Neuron (in vitro differentiated cells): Measurements from ENCODE around the gene ZNF280B.

Source experiments
- H2AFZ ChIP-seq: one replicate; pipeline ENCODE4 v1.6.1; 2013; ENCODE audit warnings: low read depth, mild to moderate bottlenecking, inconsistent platforms, low read length, moderate library complexity
- H3K27me3 ChIP-seq: one replicate; pipeline ENCODE4 v1.6.1; 2013; ENCODE audit warnings: low read length; ENCODE audit not compliant: insufficient read depth
- H3K36me3 ChIP-seq: one replicate; pipeline ENCODE4 v1.6.1; 2013; ENCODE audit warnings: low read length; ENCODE audit not compliant: insufficient read depth
- H3K4me1 ChIP-seq: one replicate; pipeline ENCODE4 v1.6.1; 2013; ENCODE audit warnings: low read length; ENCODE audit not compliant: insufficient read depth
- H3K4me3 ChIP-seq: 2 replicates; pipeline ENCODE4 v1.5.1; 2013; ENCODE audit warnings: mild to moderate bottlenecking, low read length, moderate library complexity
- H3K9me3 ChIP-seq: one replicate; pipeline ENCODE4 v1.6.1; 2013; ENCODE audit warnings: low read length

Gene ZNF280B

GRCh38 chr22:22508274-22509176 lies at the start of gene ZNF280B:
Gene ZNF280B (minus strand): TSS chr22:22508742. CDS start chr22:22489398, 19,344 bp downstream.
- Histone ChIP-seq H3K9me3 (no peaks in the 10 kb centered on the region), H2AFZ (peak within 1 kb of the TSS; percentile 93), H3K4me3 (peak within 1 kb of the TSS; percentile 76), H3K27me3 (no peaks in the 10 kb centered on the region), H3K4me1 (peaks cover 9% of the 10 kb centered on the region), H3K36me3 (peaks cover 31% of the 10 kb centered on the region)

DNA sequence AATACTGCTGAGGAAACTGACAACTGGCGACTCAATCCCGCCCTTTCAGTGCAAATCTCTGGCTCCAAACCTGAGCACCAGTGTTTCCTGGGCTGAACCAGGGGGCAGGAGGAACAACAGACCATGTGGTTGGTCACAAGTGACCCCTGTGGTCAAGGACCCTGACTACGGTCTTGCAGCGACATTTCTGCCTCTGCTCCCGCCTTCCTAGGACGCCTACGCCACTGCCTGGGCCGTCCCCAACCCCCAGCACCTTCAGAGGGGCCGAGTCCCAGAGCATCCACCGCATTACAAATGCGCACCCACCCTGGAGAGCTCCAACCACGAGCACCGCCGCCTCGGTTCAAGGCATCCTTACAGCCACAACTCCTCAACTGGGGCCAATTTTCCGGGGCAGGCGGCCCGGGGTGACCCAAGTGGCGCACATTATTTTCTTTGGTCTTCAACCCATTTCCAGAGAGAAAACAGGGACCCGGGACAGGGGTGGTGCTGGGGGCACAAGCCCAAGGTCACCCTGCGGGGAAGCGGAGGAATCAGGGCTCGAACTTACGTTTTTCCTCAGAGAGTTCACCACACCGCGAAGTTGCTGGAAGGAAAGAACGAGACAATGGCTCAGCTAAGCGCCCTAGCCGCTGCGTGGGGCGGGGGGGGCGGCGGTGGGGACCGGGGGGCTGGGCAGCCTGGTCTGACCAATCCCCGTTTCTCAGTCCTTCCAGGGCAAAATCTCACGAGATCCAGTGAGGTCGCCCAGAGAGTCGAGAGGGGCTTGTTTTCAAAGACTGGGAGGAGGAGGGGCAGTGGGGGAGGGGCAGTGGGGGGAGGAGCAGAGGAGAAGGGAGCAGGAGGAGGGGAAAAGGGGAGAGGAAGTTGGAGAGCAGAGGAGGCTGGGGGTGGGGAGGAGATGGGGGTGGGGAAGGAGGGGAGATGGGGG lies 48.7 kb upstream of the ZNF280B start:
- Histone ChIP-seq H2AFZ (no peak overlapping the region), H3K4me3 (no peak overlapping the region), H3K27me3 (peaks cover 7% of the 10 kb centered on the region), H3K4me1 (no peaks in the 10 kb centered on the region), H3K9me3 (no peaks in the 10 kb centered on the region), H3K36me3 (no peaks in the 10 kb centered on the region)

DNA sequence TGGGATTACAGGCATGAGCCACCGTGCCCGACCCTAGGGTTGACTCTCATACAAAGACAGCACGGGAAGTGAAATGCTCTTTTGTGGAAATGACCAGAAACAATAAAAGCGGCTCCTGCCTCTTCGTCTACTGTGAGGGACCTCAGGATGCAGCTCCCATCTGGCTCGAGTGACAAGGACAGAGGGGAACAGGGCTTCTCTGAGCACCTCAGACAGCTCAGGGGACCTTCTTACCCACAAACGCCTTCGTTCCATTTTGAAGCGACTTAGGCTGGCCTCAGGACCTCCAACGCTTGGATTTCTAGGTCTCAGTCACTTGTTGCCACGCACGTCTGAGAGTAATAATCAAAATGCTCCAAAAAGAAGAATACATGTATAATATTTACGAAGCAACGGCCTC lies 48.0 kb upstream of the ZNF280B start:
- Histone ChIP-seq H3K4me3 (no peak overlapping the region), H3K27me3 (peaks cover 7% of the 10 kb centered on the region), H3K9me3 (no peaks in the 10 kb centered on the region), H3K36me3 (no peaks in the 10 kb centered on the region), H3K4me1 (no peaks in the 10 kb centered on the region), H2AFZ (no peak overlapping the region)

GRCh38 chr22:22555596-22555995 lies 47.1 kb upstream of the ZNF280B start:
- H3K4me1 ChIP-seq, result no peaks in the 10 kb centered on the region
- H3K4me3 ChIP-seq, result no peak overlapping the region
- H2AFZ ChIP-seq, result no peak overlapping the region
- no peaks in the 10 kb centered on the region for H3K36me3 ChIP-seq
- peaks cover 11% of the 10 kb centered on the region for H3K27me3 ChIP-seq
- H3K9me3 ChIP-seq, result no peaks in the 10 kb centered on the region

- H3K9me3 ChIP-seq, result no peaks in the 10 kb centered on the region
- H3K4me1 ChIP-seq, result no peaks in the 10 kb centered on the region
- H3K36me3 ChIP-seq, result no peaks in the 10 kb centered on the region
- H2AFZ ChIP-seq, result no peak overlapping the region
- H3K4me3 ChIP-seq, result no peak overlapping the region
- peaks cover 11% of the 10 kb centered on the region for H3K27me3 ChIP-seq
Measured at GRCh38 chr22:22554587-22555284, 46.2 kb upstream of the ZNF280B start.

DNA sequence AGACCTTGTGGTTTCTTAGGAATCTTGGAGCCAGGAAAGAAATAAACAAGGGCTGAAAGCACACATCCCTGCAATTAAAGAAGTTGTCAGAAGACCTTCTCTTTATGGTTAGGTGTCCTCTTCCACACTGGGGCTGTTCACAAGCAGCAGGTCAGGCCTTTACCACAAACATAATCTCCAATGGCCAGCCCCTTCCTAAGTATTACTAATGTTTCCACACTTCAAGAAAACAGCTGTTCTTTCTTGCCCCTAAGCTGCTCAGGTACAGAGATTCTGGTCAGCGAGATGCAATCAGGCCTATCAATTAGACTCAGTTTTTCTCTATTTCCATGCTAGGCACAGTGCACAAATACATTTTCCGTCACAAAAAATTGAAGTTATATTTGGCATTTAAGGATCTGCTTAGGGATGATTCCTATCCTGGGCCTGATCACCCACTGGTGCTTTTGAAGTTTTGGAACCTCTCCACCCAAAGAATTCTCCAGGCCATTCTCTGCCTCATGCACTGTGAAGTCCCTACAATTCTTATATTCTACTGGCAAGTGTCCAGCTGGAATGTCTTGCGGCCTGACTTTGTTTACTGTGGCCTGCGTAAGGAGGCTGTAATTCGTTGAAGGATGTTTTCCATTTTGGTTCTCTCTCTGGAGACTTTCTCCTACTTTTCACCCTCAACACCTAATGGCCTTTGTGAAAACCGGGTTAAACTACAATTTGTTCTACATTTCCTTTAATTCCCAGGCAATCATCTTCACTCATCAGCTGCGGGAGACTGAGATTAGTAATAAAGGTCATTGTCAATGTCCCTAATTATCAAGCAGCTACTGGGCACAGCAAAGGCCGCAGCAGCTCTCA lies 45.4 kb upstream of the ZNF280B start:
- H2AFZ ChIP-seq, result no peak overlapping the region

DNA sequence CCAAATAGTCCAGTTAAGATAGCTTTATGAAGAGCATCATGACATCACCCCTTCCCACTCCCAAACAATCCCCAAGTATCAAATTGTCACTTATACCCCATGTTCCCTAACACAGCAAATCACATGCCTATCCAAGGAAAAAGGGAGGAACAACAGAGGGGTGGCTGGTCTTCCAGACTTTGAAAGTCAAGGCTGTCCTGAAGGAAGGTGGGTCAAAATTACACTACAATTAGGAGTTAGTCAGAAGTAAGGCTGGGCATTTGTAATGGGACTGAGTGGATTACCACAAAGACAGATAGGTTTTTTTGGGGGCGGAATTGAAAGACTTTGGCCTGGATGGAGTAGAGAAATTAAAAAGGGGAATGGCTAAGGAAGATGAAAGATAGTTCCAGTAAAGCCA lies 44.6 kb upstream of the ZNF280B start:
- peaks cover 18% of the 10 kb centered on the region for H3K27me3 ChIP-seq

More for the DNA sequence above, 45.4 kb upstream of the ZNF280B start:
- no peak overlapping the region for H3K4me3 ChIP-seq
- H3K36me3 ChIP-seq, result no peaks in the 10 kb centered on the region
- no peaks in the 10 kb centered on the region for H3K4me1 ChIP-seq
- no peaks in the 10 kb centered on the region for H3K9me3 ChIP-seq
- peaks cover 12% of the 10 kb centered on the region for H3K27me3 ChIP-seq

GRCh38 chr22:22552630-22553029 lies 44.1 kb upstream of the ZNF280B start:
- Histone ChIP-seq H3K27me3 (peaks cover 18% of the 10 kb centered on the region), H3K9me3 (no peaks in the 10 kb centered on the region), H3K36me3 (no peaks in the 10 kb centered on the region), H2AFZ (no peak overlapping the region), H3K4me1 (no peaks in the 10 kb centered on the region), H3K4me3 (no peak overlapping the region)

More for the DNA sequence above, 44.6 kb upstream of the ZNF280B start:
- Histone ChIP-seq H3K9me3 (no peaks in the 10 kb centered on the region), H3K4me1 (no peaks in the 10 kb centered on the region), H2AFZ (no peak overlapping the region), H3K36me3 (no peaks in the 10 kb centered on the region), H3K4me3 (no peak overlapping the region)

GRCh38 chr22:22550789-22551434 lies 42.4 kb upstream of the ZNF280B start:
- Histone ChIP-seq H3K27me3 (peaks cover 27% of the 10 kb centered on the region), H2AFZ (no peak overlapping the region), H3K9me3 (no peaks in the 10 kb centered on the region), H3K36me3 (no peaks in the 10 kb centered on the region), H3K4me1 (no peaks in the 10 kb centered on the region), H3K4me3 (no peak overlapping the region)

DNA sequence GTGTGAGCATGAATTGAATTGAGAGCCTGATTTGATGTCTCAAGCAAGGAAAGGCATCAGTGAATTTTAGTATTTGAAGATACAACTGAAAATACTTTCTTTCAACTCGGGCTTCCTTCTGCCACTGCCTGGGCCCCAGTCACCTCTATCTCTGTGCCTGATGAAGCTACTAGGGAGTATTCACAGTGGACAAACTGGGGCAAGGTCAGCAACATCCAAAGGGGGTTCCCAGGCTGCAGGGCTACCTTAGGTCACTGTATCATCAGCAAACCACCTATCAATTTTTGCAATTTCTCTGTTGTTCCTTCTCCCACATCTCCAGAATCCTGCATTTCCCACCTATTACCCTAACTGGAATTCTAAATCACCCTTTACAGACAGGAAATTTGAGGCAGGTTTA lies 40.4 kb upstream of the ZNF280B start:
- no peaks in the 10 kb centered on the region for H3K36me3 ChIP-seq
- peaks cover 20% of the 10 kb centered on the region for H3K27me3 ChIP-seq
- no peaks in the 10 kb centered on the region for H3K4me1 ChIP-seq
- no peak overlapping the region for H2AFZ ChIP-seq
- H3K4me3 ChIP-seq, result no peak overlapping the region
- H3K9me3 ChIP-seq, result no peaks in the 10 kb centered on the region

DNA sequence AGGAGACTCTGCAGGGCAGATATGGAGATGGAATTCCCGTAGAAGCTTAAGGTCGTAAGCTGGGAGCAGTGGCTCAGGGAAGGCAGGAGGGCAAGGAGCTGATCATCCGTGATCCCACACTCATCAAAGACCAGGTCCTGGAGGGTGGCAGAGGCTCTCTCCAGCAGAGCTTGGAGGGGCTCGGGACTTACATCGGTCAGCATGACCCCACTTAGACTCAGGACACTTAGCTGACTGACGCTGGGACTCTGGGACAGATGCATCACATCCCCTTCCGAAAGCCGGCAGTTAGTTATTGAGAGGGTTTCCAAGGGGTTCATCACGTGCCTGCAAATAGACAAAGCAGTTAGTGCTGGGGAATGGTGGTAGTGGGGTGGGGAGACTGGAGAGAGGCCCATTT lies 39.8 kb upstream of the ZNF280B start:
- H3K27me3 ChIP-seq, result peaks cover 20% of the 10 kb centered on the region
- H3K36me3 ChIP-seq, result no peaks in the 10 kb centered on the region
- H3K4me3 ChIP-seq, result no peak overlapping the region
- no peaks in the 10 kb centered on the region for H3K4me1 ChIP-seq
- no peak overlapping the region for H2AFZ ChIP-seq
- H3K9me3 ChIP-seq, result no peaks in the 10 kb centered on the region
